H9 (cell line): Measurements from ENCODE around the gene HERC4. TPM values are rescaled to one million over a fixed set of nuclear protein-coding genes. Genes with fewer than 3 reads are reported as not detected.

Experiments used
- DNase-seq: peaks from one replicate; pipeline ENCODE4 v3.0.0-alpha.2; 2017
- H2AFZ ChIP-seq: one replicate; pipeline ENCODE4 v1.6.1; 2013; ENCODE audit warnings: mild to moderate bottlenecking, low read length, control low read depth, moderate library complexity
- H2AK5ac ChIP-seq: 2 replicates; pipeline ENCODE4 v1.6.1; 2013; ENCODE audit warnings: low read length, control low read depth, mixed read lengths; ENCODE audit not compliant: insufficient read length
- H2BK120ac ChIP-seq: one replicate; pipeline ENCODE4 v1.6.1; 2013; ENCODE audit warnings: low read depth, mild to moderate bottlenecking, low read length, control low read depth, inconsistent platforms; ENCODE audit not compliant: poor library complexity, severe bottlenecking
- H2BK12ac ChIP-seq: 2 replicates; pipeline ENCODE4 v1.6.1; 2013; ENCODE audit warnings: low read length, control low read depth, mixed read lengths, low read depth; ENCODE audit not compliant: insufficient read length
- H2BK15ac ChIP-seq: 2 replicates; pipeline ENCODE4 v1.6.1; 2013; ENCODE audit warnings: low read depth, low read length, control low read depth
- H2BK20ac ChIP-seq: one replicate; pipeline ENCODE4 v1.6.1; 2013; ENCODE audit warnings: low read depth, mild to moderate bottlenecking, low read length, control low read depth, inconsistent platforms; ENCODE audit not compliant: poor library complexity, severe bottlenecking
- H2BK5ac ChIP-seq: 2 replicates; pipeline ENCODE4 v1.6.1; 2013; ENCODE audit warnings: low read length, control low read depth, mixed read lengths; ENCODE audit not compliant: insufficient read length
- H3K14ac ChIP-seq: 2 replicates; pipeline ENCODE4 v1.6.1; 2013; ENCODE audit warnings: low read length, control low read depth; ENCODE audit not compliant: insufficient read depth
- H3K18ac ChIP-seq: 2 replicates; pipeline ENCODE4 v1.6.1; 2013; ENCODE audit warnings: low read depth, mild to moderate bottlenecking, mixed read lengths, low read length, control low read depth; ENCODE audit not compliant: insufficient read length
- H3K23ac ChIP-seq: 2 replicates; pipeline ENCODE4 v1.6.1; 2013; ENCODE audit warnings: low read length, control low read depth, mixed read lengths, low read depth; ENCODE audit not compliant: insufficient read length
- H3K23me2 ChIP-seq: 2 replicates; pipeline ENCODE4 v1.6.1; 2013; ENCODE audit warnings: low read depth, mild to moderate bottlenecking, mixed read lengths, low read length, control low read depth; ENCODE audit not compliant: insufficient read length, poor library complexity, severe bottlenecking
- H3K27ac ChIP-seq: 2 replicates; pipeline ENCODE4 v1.5.1; 2013; ENCODE audit warnings: low read length, control low read depth, mixed read lengths, low read depth; ENCODE audit not compliant: insufficient read length
- H3K27me3 ChIP-seq: 2 replicates; pipeline ENCODE4 v1.6.1; 2013; ENCODE audit warnings: low read length, control low read depth, inconsistent platforms; ENCODE audit not compliant: insufficient read depth
- H3K4ac ChIP-seq: 2 replicates; pipeline ENCODE4 v1.6.1; 2013; ENCODE audit warnings: low read depth, mild to moderate bottlenecking, control low read depth, inconsistent platforms, low read length, moderate library complexity
- H3K4me1 ChIP-seq: 2 replicates; pipeline ENCODE4 v1.6.1; 2013; ENCODE audit warnings: low read length, control low read depth, inconsistent platforms; ENCODE audit not compliant: insufficient read depth
- H3K4me2 ChIP-seq: 2 replicates; pipeline ENCODE4 v1.6.1; 2013; ENCODE audit warnings: low read length, control low read depth, mixed read lengths; ENCODE audit not compliant: insufficient read length, insufficient read depth
- H3K56ac ChIP-seq: 2 replicates; pipeline ENCODE4 v1.6.1; 2013; ENCODE audit warnings: low read depth, mild to moderate bottlenecking, mixed read lengths, low read length, control low read depth; ENCODE audit not compliant: insufficient read length
- H3K79me1 ChIP-seq: 2 replicates; pipeline ENCODE4 v1.6.1; 2013; ENCODE audit warnings: low read depth, mild to moderate bottlenecking, moderate library complexity, low read length, control low read depth, inconsistent platforms; ENCODE audit not compliant: insufficient read depth, poor library complexity, severe bottlenecking
- H3K79me2 ChIP-seq: 2 replicates; pipeline ENCODE4 v1.6.1; 2013; ENCODE audit warnings: low read length, control low read depth, inconsistent platforms; ENCODE audit not compliant: insufficient read depth
- H3K9ac ChIP-seq: 2 replicates; pipeline ENCODE4 v1.6.1; 2013; ENCODE audit warnings: low read length, control low read depth, mixed read lengths; ENCODE audit not compliant: insufficient read length; ENCODE audit errors: extremely low read depth
- H3K9me3 ChIP-seq: one replicate; pipeline ENCODE4 v1.6.1; 2013; ENCODE audit warnings: low read depth, low read length, inconsistent platforms; ENCODE audit not compliant: control insufficient read depth
- H3T11ph ChIP-seq: one replicate; pipeline ENCODE4 v1.6.1; 2013; ENCODE audit warnings: mild to moderate bottlenecking, low read length, control low read depth, inconsistent platforms
- H4K20me1 ChIP-seq: one replicate; pipeline ENCODE4 v1.6.1; 2013; ENCODE audit not compliant: control insufficient read depth, insufficient read length, insufficient read depth
- H4K5ac ChIP-seq: 2 replicates; pipeline ENCODE4 v1.6.1; 2013; ENCODE audit warnings: low read depth, mild to moderate bottlenecking, mixed read lengths, low read length, control low read depth; ENCODE audit not compliant: insufficient read length
- H4K8ac ChIP-seq: replicated peaks from 2 replicates; pipeline ENCODE4 v1.6.1; 2013; ENCODE audit warnings: low read length, control low read depth, mixed read lengths, low read depth; ENCODE audit not compliant: insufficient read length
- H4K91ac ChIP-seq: 2 replicates; pipeline ENCODE4 v1.6.1; 2013; ENCODE audit warnings: low read depth, mild to moderate bottlenecking, moderate library complexity, mixed read lengths, low read length, control low read depth; ENCODE audit not compliant: insufficient read length
- H3K27ac Mint-ChIP-seq, 3 experiments: 2 replicates in 2 of 3; 3 replicates in 1 of 3; pipeline ENCODE4 v1.8.0; 2020 to 2021; ENCODE audit warnings: mixed read lengths in 3 of 3, mild to moderate bottlenecking in 1 of 3, moderate library complexity in 1 of 3
- H3K27me3 Mint-ChIP-seq: 2 replicates; pipeline ENCODE4 v1.8.0; 2021; ENCODE audit warnings: low read depth, mild to moderate bottlenecking, moderate library complexity, mixed read lengths
- H3K36me3 Mint-ChIP-seq, 3 experiments: 2 replicates in 2 of 3; 3 replicates in 1 of 3; pipeline ENCODE4 v1.8.0; 2020 to 2021; ENCODE audit warnings: low read depth in 3 of 3, mixed read lengths in 3 of 3; ENCODE audit not compliant: insufficient read depth in 1 of 3
- H3K4me1 Mint-ChIP-seq, 2 experiments: 2 replicates each; pipeline ENCODE4 v1.8.0; 2020; ENCODE audit warnings: mixed read lengths in 2 of 2
- H3K4me3 Mint-ChIP-seq, 2 experiments: 2 replicates in 1 of 2; 3 replicates in 1 of 2; pipeline ENCODE4 v1.8.0; 2020 to 2021; ENCODE audit warnings: mild to moderate bottlenecking in 2 of 2, mixed read lengths in 2 of 2, moderate library complexity in 1 of 2
- H3K9me3 Mint-ChIP-seq, 2 experiments: 2 replicates in 1 of 2; 3 replicates in 1 of 2; pipeline ENCODE4 v1.8.0; 2020; ENCODE audit warnings: mild to moderate bottlenecking in 2 of 2, mixed read lengths in 2 of 2, moderate library complexity in 1 of 2
- WGBS: extraction: QIAGEN DNeasy Blood & Tissue Kit; methylation state at CpG from one replicate; pipeline ENCODE4 v1.1.7; 2013; ENCODE audit warnings: missing lambda C conversion rate, low lambda C conversion rate, mixed read lengths; ENCODE audit not compliant: insufficient read length; ENCODE audit errors: extremely low coverage; 5-methylcytosine and 5-hydroxymethylcytosine counted together
- total RNA-seq: library from RNA; stranded (reverse); gene quantifications from 2 replicates; pipeline ENCODE4 v1.2.1, GENCODE V29; 2021
- TF ChIP-seq, protein P1 (sequence below): fragments of 200-600 bp; sonication (generic); conservative IDR thresholded peaks from 3 replicates; pipeline ENCODE4 v1.8.0; 2021; ENCODE audit warnings: antibody characterized with exemption, mild to moderate bottlenecking

Gene HERC4
- total RNA-seq, 1 experiment from 2014 or later, result 24.5 TPM

DNA sequence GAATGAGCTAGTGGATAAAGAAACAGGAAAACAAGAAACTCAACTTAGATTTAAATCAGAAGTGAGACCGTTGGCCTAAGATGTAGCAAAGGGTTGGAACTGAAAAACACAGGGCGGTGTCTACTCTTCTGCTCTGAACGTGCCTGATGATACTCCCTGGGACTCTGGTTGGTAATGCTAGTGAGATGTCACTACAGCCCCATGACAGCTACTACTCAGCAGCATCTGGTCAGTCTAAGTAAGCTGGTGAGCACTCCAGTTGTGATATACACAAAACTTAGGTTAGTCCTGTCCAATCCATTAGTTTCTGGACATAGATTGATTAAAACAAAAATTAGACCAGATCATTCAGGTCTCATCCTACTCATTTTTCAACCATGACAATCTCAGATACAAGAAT, 49.6 kb upstream of the HERC4 start:
- Mint-ChIP-seq H3K36me3 (no peaks in the 10 kb centered on the region), H3K27me3 (no peaks in the 10 kb centered on the region), H3K27ac (no peak overlapping the region), H3K9me3 (no peaks in the 10 kb centered on the region), H3K4me1 (peaks cover 0 to 3% of the 10 kb centered on the region in 2 experiments; a peak in 2 of 4 replicates), H3K4me3 (no peak overlapping the region)
- Histone ChIP-seq H2BK5ac (no peak overlapping the region), H4K5ac (no peak overlapping the region), H4K20me1 (no peaks in the 10 kb centered on the region), H4K8ac (no peak overlapping the region), H4K91ac (no peak overlapping the region), H2AK5ac (no peak overlapping the region), H3K79me2 (no peaks in the 10 kb centered on the region), H2BK15ac (no peak overlapping the region), H3K4me1 (no peaks in the 10 kb centered on the region; the same call in 1 of the 2 replicates), H2BK120ac (no peak overlapping the region), H3T11ph (no peak overlapping the region), H2BK12ac (no peak overlapping the region), H3K79me1 (no peaks in the 10 kb centered on the region), H3K23ac (no peak overlapping the region), H3K23me2 (no peaks in the 10 kb centered on the region), H3K9me3 (no peaks in the 10 kb centered on the region), H3K27me3 (no peaks in the 10 kb centered on the region), H3K14ac (no peak overlapping the region), H3K56ac (no peak overlapping the region), H2AFZ (no peak overlapping the region), H2BK20ac (no peak overlapping the region), H3K18ac (no peak overlapping the region), H3K4ac (no peak overlapping the region), H3K9ac (no peak overlapping the region), H3K27ac (no peak overlapping the region), H3K4me2 (no peak overlapping the region)
- TF ChIP-seq, protein P1, sequence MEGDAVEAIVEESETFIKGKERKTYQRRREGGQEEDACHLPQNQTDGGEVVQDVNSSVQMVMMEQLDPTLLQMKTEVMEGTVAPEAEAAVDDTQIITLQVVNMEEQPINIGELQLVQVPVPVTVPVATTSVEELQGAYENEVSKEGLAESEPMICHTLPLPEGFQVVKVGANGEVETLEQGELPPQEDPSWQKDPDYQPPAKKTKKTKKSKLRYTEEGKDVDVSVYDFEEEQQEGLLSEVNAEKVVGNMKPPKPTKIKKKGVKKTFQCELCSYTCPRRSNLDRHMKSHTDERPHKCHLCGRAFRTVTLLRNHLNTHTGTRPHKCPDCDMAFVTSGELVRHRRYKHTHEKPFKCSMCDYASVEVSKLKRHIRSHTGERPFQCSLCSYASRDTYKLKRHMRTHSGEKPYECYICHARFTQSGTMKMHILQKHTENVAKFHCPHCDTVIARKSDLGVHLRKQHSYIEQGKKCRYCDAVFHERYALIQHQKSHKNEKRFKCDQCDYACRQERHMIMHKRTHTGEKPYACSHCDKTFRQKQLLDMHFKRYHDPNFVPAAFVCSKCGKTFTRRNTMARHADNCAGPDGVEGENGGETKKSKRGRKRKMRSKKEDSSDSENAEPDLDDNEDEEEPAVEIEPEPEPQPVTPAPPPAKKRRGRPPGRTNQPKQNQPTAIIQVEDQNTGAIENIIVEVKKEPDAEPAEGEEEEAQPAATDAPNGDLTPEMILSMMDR, result no peak
- WGBS, result no CpG with 5 or more reads among the region's 3 CpGs
- DNase-seq, result no peak
